Lung (tissue), 12 donors: Measurements from ENCODE around the gene SCML1. TPM values are rescaled to one million over a fixed set of nuclear protein-coding genes. Genes with fewer than 3 reads are reported as not detected.

ENCODE experiments used
- ATAC-seq: fragments of 200-7000 bp; cut with Tn5 transposase; one replicate; pipeline ENCODE4 v1.9.1; 2020; ENCODE audit warnings: moderate number of reproducible peaks; ENCODE audit not compliant: insufficient read depth, low FRiP score
- DNase-seq, 3 donors: peaks; one replicate each; pipeline ENCODE4 v3.0.0-alpha.2; 2013 to 2017
- H3K27ac ChIP-seq, 2 donors: one replicate each; pipeline ENCODE4 v1.5.1; 2013; ENCODE audit warnings: mild to moderate bottlenecking in 2 of 2, moderate library complexity in 2 of 2, control low read depth in 1 of 2, inconsistent platforms in 1 of 2, low read depth in 1 of 2, low read length in 1 of 2
- H3K27me3 ChIP-seq, 3 donors: one replicate each; pipeline ENCODE4 v1.5.1; 2013; ENCODE audit warnings: low read length in 2 of 3; ENCODE audit not compliant: control insufficient read depth in 3 of 3, insufficient read depth in 3 of 3
- H3K36me3 ChIP-seq, 4 donors: one replicate each; pipeline ENCODE4 v1.5.1; 2013; ENCODE audit warnings: low read length in 4 of 4, mild to moderate bottlenecking in 1 of 4, moderate library complexity in 1 of 4; ENCODE audit not compliant: control insufficient read depth in 4 of 4, insufficient read depth in 4 of 4
- H3K4me1 ChIP-seq, 5 donors: one replicate each; pipeline ENCODE4 v1.5.1; 2013; ENCODE audit warnings: low read length in 5 of 5, mild to moderate bottlenecking in 2 of 5, moderate library complexity in 1 of 5; ENCODE audit not compliant: control insufficient read depth in 5 of 5, insufficient read depth in 5 of 5
- H3K4me3 ChIP-seq: one replicate; pipeline ENCODE4 v1.5.1; 2013; ENCODE audit warnings: mild to moderate bottlenecking, control low read depth, moderate library complexity
- H3K9ac ChIP-seq, 2 donors: one replicate each; pipeline ENCODE4 v1.5.1; 2013; ENCODE audit warnings: low read length in 2 of 2, control low read depth in 1 of 2; ENCODE audit not compliant: insufficient read depth in 1 of 2
- H3K9me3 ChIP-seq, 4 donors: one replicate each; pipeline ENCODE4 v1.5.1; 2013; ENCODE audit warnings: low read length in 3 of 4, mild to moderate bottlenecking in 1 of 4, moderate library complexity in 1 of 4; ENCODE audit not compliant: control insufficient read depth in 4 of 4, insufficient read depth in 3 of 4
- CTCF ChIP-seq: IDR thresholded peaks from 2 replicates; pipeline ENCODE4 v1.5.1; 2012; ENCODE audit warnings: mild to moderate bottlenecking; ENCODE audit errors: control extremely low read depth, extremely low read depth
- WGBS, 2 donors: extraction: QIAGEN DNeasy Blood & Tissue Kit; methylation state at CpG; one replicate each; pipeline ENCODE4 v1.1.7; 2013; 5-methylcytosine and 5-hydroxymethylcytosine counted together
- polyA plus RNA-seq, 2 donors: library from polyadenylated mRNA; stranded (reverse); fragments of 200-250 nt; gene quantifications; one replicate each; pipeline ENCODE4 v1.2.1, GENCODE V29; 2013
- total RNA-seq, 2 donors: library from RNA; depleted of rRNA in 1 of 2; stranded (reverse); fragments of >200 nt in 1 of 2; gene quantifications; one replicate each; pipeline ENCODE4 v1.2.1, GENCODE V29; 2014 to 2021
- donor health status: control.
- donor health status: control.
- donor health status: Bipolar disorder and iron deficiency.
- donor health status: healthy.
- donor health status: DM: yes; HTN: yes; CAD: no.

SCML1 gene
- total and polyA plus RNA-seq, 4 donors = 6.5 to 30.8 (median 14.5) TPM

GRCh38 chrX:17773221-17773876 is 36.1 kb downstream of the SCML1 start:
- H3K4me1 ChIP-seq = no peaks in the 10 kb centered on the region
- H3K9ac ChIP-seq = no peak overlapping the region
- no peak overlapping the region for H3K27ac ChIP-seq
- WGBS, 2 donors = 67 to 77% methylated on average over 8 of the region's 8 CpGs
- peaks cover 0 to 2% (median 0%) of the 10 kb centered on the region in 4 donors for H3K9me3 ChIP-seq
- peaks cover 0 to 53% (median 46%) of the 10 kb centered on the region in 3 donors for H3K27me3 ChIP-seq
- no peak for TF ChIP-seq CTCF
- no peak for DNase-seq
- H3K4me3 ChIP-seq = no peak overlapping the region
- no peaks in the 10 kb centered on the region for H3K36me3 ChIP-seq
- no peak for ATAC-seq

GRCh38 chrX:17774053-17774452 is 36.8 kb downstream of the SCML1 start:
- TF ChIP-seq CTCF = no peak
- 81 to 89% methylated on average over 1 of the region's 1 CpG for WGBS, 2 donors
- no peak overlapping the region for H3K27ac ChIP-seq

GRCh38 chrX:17778997-17779396 is 41.7 kb downstream of the SCML1 start:
- ATAC-seq = no peak
- H3K4me1 ChIP-seq = no peaks in the 10 kb centered on the region
- H3K9me3 ChIP-seq = peaks cover 0 to 4% (median 0%) of the 10 kb centered on the region in 4 donors
- H3K36me3 ChIP-seq = no peaks in the 10 kb centered on the region
- no peak overlapping the region for H3K4me3 ChIP-seq
- H3K27me3 ChIP-seq = peaks cover 3 to 14% (median 8%) of the 10 kb centered on the region in 3 donors
- no peak for TF ChIP-seq CTCF
- DNase-seq = no peak
- no peak overlapping the region for H3K9ac ChIP-seq
- 25 to 58% methylated on average over 2 of the region's 2 CpGs for WGBS, 2 donors
- no peak overlapping the region for H3K27ac ChIP-seq

More at GRCh38 chrX:17774053-17774452, 36.8 kb downstream of the SCML1 start:
- Histone ChIP-seq H3K9me3 (peaks cover 0 to 2% (median 0%) of the 10 kb centered on the region in 4 donors), H3K4me1 (no peaks in the 10 kb centered on the region), H3K36me3 (no peaks in the 10 kb centered on the region), H3K9ac (no peak overlapping the region), H3K27me3 (peaks cover 0 to 53% (median 46%) of the 10 kb centered on the region in 3 donors), H3K4me3 (no peak overlapping the region)
- ATAC-seq = no peak
- no peak for DNase-seq
